Activated CD4-positive, alpha-beta T cell treated with anti-CD3 and anti-CD28 coated beads, Interleukin-2, amount 50 U/mL, for 16 hours (primary cell): ENCODE results near the gene COQ7.

Experiments used
- DNase-seq: peaks from one replicate; pipeline ENCODE4 v3.0.0-alpha.2; 2020

The COQ7 gene

GRCh38 chr16:19086322-19087199 lies 19.1 kb downstream of the COQ7 start:
- DNase-seq: peak; percentile 83

DNA sequence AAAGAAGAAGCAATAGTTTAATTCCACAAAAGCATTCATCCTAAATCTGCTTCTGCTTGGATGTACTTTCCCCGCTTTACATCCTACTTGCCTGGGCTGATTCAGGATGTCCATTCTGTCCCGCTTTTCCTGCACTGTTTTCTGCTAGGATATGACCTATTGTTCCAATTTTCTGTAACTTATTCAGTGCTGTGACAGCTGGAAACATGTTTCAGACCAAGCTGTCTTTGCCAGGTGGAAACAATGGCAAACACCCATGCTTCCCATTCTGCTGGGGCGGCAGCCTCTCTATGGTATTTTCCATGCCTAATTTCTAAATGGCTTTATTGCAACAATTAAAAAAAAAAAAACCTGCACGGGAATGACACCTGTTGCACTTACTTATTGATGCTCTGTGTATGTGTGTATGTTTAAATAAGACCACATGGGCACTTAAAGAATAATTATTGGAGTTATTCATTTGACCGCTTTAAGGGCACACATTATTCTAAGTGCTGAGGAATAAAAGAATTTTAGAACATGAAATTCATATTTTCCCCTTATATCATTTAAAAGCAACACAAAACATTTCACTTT lies 21.0 kb downstream of the COQ7 start:
- no peak for DNase-seq

GRCh38 chr16:19089410-19089955 lies 22.1 kb downstream of the COQ7 start:
- DNase-seq: no peak

GRCh38 chr16:19090916-19091315 lies 23.5 kb downstream of the COQ7 start:
- DNase-seq: no peak

- no peak for DNase-seq
Measured at GRCh38 chr16:19092653-19093410, 25.4 kb downstream of the COQ7 start.

- DNase-seq: no peak
Measured at GRCh38 chr16:19093631-19094541, 26.5 kb downstream of the COQ7 start.

GRCh38 chr16:19094542-19095365 lies 27.3 kb downstream of the COQ7 start:
- peak; percentile 34 for DNase-seq

GRCh38 chr16:19095654-19096053 lies 28.2 kb downstream of the COQ7 start:
- no peak for DNase-seq

GRCh38 chr16:19098173-19098572 lies 30.8 kb downstream of the COQ7 start:
- no peak for DNase-seq

DNA sequence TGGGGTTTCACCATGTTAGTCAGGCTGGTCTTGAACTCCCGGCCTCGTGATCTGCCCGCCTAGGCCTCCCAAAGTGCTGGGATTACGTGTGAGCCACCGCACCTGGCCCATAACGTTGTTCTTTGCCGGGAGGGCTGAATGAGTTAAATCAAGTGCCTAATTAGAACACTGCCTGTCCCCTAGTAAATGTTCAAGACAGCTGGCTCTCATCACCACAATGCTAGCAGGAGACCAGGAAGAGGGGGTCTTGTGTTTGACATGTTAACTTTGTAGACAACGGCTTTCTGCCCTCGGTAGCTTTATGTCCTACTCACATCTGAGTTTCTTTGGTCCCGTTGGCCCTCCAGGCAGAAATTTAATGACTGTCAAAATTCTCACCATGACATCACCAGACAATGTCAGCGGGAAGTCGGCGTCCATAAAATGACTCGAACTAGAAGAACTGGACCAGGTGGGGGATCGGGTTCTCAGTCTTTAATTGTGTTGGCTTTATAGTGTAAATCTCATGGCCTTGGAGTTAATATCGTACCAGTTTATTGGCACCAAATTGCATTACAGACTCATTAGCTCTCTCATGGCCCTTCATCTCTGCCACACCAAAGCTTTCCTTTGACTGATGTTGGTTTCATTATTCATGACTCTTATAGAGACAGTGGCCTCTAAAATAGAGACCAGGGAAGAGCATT lies 34.9 kb downstream of the COQ7 start:
- DNase-seq: no peak

DNA sequence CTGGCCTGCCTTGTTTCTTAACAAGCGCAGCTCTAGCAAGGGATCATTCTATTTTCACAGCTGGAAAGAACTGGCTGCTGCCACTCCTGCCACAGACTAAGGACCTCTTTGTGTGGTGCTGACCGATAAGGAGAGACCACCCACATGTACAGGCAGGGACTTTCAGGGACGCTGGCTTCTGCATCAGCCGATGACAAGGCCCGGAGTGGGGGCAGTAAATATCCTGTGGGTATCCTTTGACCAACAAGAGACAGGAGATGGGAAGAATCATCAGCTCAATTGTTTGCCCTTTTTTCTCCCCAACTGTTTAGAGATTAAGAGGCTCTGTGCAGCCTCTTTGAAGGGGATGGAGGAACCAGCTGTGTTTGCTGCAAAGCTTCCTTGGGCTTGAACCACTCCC lies 37.2 kb downstream of the COQ7 start:
- DNase-seq: no peak

- no peak for DNase-seq
Measured at GRCh38 chr16:19105131-19105530, 37.7 kb downstream of the COQ7 start.

DNA sequence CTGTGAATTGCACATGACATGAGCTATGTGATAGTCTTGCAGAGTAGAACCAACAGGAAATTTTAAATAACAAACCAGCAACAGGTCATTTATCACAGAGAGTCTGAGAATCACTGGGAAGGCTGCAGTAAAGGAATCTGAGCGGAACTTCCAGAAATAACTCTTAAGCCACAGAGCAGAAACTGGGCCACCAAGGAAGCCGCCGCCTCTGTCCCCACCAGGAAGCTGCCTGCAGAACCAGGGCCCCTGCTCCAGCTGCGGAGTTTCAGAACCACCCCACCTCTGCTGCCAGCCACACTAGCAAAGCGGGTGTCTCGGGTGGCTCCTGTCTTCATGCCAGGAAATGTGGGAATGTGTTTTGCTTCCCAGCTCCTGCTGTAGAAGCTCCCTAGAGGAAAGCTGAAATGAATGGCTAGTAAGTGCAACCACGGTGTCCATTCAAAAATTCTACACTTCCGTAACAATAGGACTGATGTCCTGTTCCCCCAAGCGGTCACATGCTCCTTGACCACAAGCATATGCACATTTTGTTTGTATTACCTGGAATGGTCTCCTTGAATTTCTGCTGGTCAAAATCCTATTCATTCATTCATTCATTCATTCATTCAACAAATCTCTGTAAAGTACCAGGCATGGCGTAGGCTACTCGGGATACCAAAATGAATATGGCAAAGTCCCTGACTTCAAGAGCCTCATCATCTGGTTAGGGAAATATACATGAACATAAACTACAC lies 38.6 kb downstream of the COQ7 start:
- DNase-seq: no peak

DNA sequence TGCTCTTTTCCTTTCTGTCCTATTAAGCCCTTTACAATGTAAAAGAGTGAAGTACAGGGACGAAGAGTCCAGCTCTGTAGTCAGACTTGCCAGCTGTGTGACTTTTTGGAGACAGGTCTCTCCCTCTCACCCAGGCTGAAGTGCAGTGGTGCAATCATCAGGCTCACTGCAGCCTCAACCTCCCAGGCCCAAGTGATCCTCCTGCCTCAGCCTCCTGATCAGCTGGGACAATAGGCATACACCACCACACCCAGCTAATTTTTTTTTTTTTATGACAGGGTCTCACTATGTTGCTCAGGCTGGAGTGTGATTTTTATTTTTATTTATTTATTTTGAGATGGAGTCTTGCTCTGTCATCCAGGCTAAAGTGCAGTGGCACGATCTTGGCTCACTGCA lies 39.2 kb downstream of the COQ7 start:
- no peak for DNase-seq

GRCh38 chr16:19108409-19109287 lies 41.2 kb downstream of the COQ7 start:
- no peak for DNase-seq

DNA sequence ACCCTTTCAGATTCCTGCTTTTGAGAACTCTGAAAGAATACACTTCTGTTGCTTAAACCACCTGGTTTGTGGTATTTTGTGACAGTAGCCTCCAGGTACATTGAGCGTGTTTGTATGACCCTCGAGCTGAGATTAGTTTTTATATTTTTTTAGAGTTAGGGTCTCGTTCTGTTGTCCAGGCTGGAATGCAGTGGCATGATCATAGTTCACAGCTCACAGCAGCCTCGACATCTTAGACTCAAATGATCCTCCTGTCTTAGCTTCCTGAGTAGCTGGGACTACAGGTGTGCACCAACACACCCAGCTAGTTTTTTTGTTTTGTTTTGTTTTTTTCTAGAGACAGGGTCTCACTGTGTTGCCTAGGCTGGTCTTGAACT lies 41.9 kb downstream of the COQ7 start:
- no peak for DNase-seq

DNA sequence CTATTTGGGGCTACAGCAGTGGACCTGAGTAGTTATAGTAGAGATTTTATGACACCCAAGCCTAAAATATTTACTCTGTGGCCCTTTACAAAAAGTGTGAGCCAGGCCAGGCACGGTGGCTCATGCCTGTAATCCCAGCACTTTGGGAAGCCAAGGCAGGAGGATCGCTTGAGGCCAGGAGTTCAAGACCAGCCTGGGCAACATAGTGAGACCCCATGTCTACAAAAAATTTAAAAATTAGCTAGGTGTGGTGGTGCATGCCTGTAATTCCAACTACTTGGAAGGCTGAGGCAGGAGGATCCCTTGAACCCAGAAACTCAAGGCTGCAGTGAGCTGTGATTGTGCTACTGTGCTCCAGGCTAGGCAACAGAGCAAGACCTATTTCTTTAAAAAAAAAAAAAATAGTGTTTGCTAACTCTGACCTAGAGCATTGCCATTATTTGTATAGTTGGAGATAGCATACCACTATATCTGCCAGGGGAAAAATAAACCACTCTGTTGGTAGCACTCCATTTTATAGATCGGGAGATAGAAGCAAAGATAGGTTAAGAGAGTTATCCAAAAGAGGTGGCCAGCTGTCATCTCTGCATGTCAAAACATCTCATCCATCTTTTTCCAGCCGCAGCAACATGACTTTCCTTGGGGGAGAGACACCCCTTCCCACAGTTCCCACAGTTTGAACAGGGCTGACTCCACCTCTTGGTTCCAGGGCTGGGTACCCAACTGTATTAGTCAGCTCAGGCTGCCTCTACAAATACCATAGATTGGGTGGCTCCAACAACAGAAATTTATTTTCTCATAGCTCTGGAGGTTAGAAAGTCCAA lies 43.3 kb downstream of the COQ7 start:
- DNase-seq: no peak

DNA sequence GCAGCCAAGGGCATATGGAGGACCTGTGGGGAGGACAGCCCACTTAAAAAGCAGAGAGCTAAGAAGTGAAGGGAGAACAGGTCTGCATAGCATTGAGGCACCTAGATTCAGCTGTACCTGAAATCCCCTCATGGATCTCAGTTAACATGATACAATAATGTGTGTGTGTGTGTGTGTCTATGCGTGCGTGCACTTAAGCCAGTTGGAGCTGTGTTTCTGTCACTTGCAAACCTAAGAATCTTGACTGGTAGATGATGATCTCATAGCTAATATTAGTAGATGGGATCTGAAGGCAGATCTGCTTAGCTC lies 44.6 kb downstream of the COQ7 start:
- no peak for DNase-seq
